PC-3 (cell line): ENCODE data around the gene SDK1. TPM values are rescaled to one million over a fixed set of nuclear protein-coding genes. Genes with fewer than 3 reads are reported as not detected.

Experiments used
- ATAC-seq: fragments of 200-7000 bp; cut with Tn5 transposase; 2 replicates; pipeline ENCODE4 v1.9.1; 2020; ENCODE audit warnings: mild to moderate bottlenecking, moderate library complexity
- BruUV-seq: library from RNA; stranded (reverse); fragments of 400-500 nt; replicated peaks from 2 replicates; lab custom pipeline; 2021; lab: Mats Ljungman, UMichigan
- CTCF ChIA-PET: fragments of 300-600 bp; sonication (Branson Sonifier 250); formaldehyde crosslinking; loops from one replicate; lab custom pipeline; 2022; ENCODE audit warnings: antibody characterized with exemption; lab: Charles Lee
- POLR2A ChIA-PET: fragments of 300-600 bp; sonication (Branson Sonifier 250); formaldehyde crosslinking; loops from one replicate; lab custom pipeline; 2022; ENCODE audit warnings: antibody characterized with exemption; ENCODE audit not compliant: unreplicated experiment; lab: Charles Lee
- DNase-seq: peaks from one replicate; pipeline ENCODE4 v3.0.0-alpha.2; 2015
- H2AFZ ChIP-seq: fragments of 300-600 bp; sonication (generic); 2 replicates; pipeline ENCODE4 v1.6.0; 2016; ENCODE audit warnings: antibody characterized with exemption, low read length
- H3F3A ChIP-seq: fragments of 300-600 bp; sonication (generic); one replicate; pipeline ENCODE4 v1.6.0; 2017; ENCODE audit warnings: antibody characterized with exemption, low read length, control low read depth, mild to moderate bottlenecking; ENCODE audit not compliant: unreplicated experiment
- H3K27ac ChIP-seq: fragments of 300-600 bp; sonication (generic); 2 replicates; pipeline ENCODE4 v1.5.1; 2016; ENCODE audit warnings: mild to moderate bottlenecking, low read length
- H3K27me3 ChIP-seq: fragments of 300-600 bp; sonication (generic); 2 replicates; pipeline ENCODE4 v1.6.1; 2016; ENCODE audit warnings: low read length, mixed read lengths
- H3K36me3 ChIP-seq: fragments of 300-600 bp; sonication (generic); 2 replicates; pipeline ENCODE4 v1.6.1; 2016; ENCODE audit warnings: low read depth, mixed run types, low read length, mixed read lengths
- H3K4me1 ChIP-seq: fragments of 300-600 bp; sonication (generic); 2 replicates; pipeline ENCODE4 v1.5.1; 2016; ENCODE audit warnings: low read length; ENCODE audit not compliant: insufficient read depth
- H3K4me2 ChIP-seq: fragments of 300-600 bp; sonication (generic); 2 replicates; pipeline ENCODE4 v1.6.0; 2016; ENCODE audit warnings: low read length
- H3K4me3 ChIP-seq: fragments of 300-600 bp; sonication (generic); 2 replicates; pipeline ENCODE4 v1.5.1; 2016; ENCODE audit warnings: mild to moderate bottlenecking, low read length, mixed read lengths
- H3K79me2 ChIP-seq: fragments of 300-600 bp; sonication (generic); 2 replicates; pipeline ENCODE4 v1.6.1; 2017; ENCODE audit warnings: low read length, mixed read lengths
- H3K9ac ChIP-seq: fragments of 300-600 bp; sonication (generic); 2 replicates; pipeline ENCODE4 v1.6.0; 2016; ENCODE audit warnings: mild to moderate bottlenecking, low read length
- H3K9me2 ChIP-seq: fragments of 300-600 bp; sonication (generic); replicated peaks from 2 replicates; pipeline ENCODE4 v1.6.1; 2016; ENCODE audit warnings: mixed run types, low read length, mixed read lengths
- H3K9me3 ChIP-seq: fragments of 300-600 bp; sonication (generic); 2 replicates; pipeline ENCODE4 v1.6.1; 2016; ENCODE audit warnings: low read length, mixed read lengths
- H4K20me1 ChIP-seq: fragments of 300-600 bp; sonication (generic); 2 replicates; pipeline ENCODE4 v1.6.1; 2016; ENCODE audit warnings: low read length, mixed read lengths
- CTCF ChIP-seq: fragments of 300-600 bp; sonication (generic); conservative IDR thresholded peaks from 2 replicates; pipeline ENCODE4 v1.5.1; 2017; ENCODE audit warnings: antibody characterized with exemption, low read depth, mild to moderate bottlenecking, low read length
- EZH2 ChIP-seq: fragments of 300-600 bp; sonication (generic); IDR thresholded peaks from one replicate; pipeline ENCODE4 v1.6.1; 2017; ENCODE audit warnings: antibody characterized with exemption, mild to moderate bottlenecking, low read length; ENCODE audit not compliant: unreplicated experiment
- EZH2phosphoT487 ChIP-seq: fragments of 300-600 bp; sonication (generic); IDR thresholded peaks from 2 replicates; pipeline ENCODE4 v1.6.1; 2018; ENCODE audit warnings: mild to moderate bottlenecking, antibody characterized with exemption, low read length, borderline replicate concordance
- intact Hi-C: fragments of 100-400 bp; cut with micrococcal nuclease; formaldehyde crosslinking; loops from 2 replicates; pipeline ENCODE4 v1.9.0; 2023
- total RNA-seq: library from RNA; depleted of rRNA; stranded (reverse); fragments of >200 nt; gene quantifications from 2 replicates; pipeline ENCODE4 v1.2.3, GENCODE V29; 2014

SDK1 gene
- total RNA-seq, 1 experiment from 2014 or later, result 2.8 TPM

- POLR2A ChIA-PET, result no interaction called here
- no TSS peak for BruUV-seq
Observed at GRCh38 chr7:3309956-3310355, 8.9 kb downstream of the SDK1 start.

DNA sequence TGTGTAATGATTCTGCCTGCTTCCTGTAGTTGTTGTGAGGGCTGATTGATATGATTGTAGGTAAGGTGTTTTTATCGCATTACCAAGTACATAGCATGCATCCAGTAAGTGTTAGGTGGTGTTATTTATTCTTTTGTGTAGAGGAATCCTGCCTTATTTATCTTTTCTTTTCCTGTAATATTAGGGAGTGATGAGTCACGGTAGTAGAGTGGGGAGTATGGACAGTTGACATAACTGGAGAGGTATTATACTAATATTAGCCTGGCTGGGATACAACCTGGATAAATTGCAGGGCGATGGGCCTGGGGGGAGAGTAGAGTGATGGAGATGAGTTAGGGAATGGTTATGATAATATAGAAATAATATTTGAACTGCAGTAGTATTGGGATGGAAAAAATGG, 9.8 kb downstream of the SDK1 start:
- DNase-seq (peak; percentile 7), ATAC-seq (peak; percentile 49; the same call in 1 of the 2 replicates)
- no TSS peak for BruUV-seq
- H3K79me2 ChIP-seq, result no peaks in the 10 kb centered on the region
- no peak overlapping the region for H3K9ac ChIP-seq
- H3F3A ChIP-seq, result no peaks in the 10 kb centered on the region
- ChIA-PET POLR2A (no interaction called here), CTCF (no interaction called here)
- no peaks in the 10 kb centered on the region for H3K4me1 ChIP-seq
- H2AFZ ChIP-seq, result no peak overlapping the region
- H3K27me3 ChIP-seq, result no peaks in the 10 kb centered on the region
- intact Hi-C loops, result no loop called here
- H3K9me3 ChIP-seq, result no peaks in the 10 kb centered on the region
- no peak overlapping the region for H3K4me3 ChIP-seq
- H3K36me3 ChIP-seq, result no peaks in the 10 kb centered on the region
- no peaks in the 10 kb centered on the region for H3K9me2 ChIP-seq
- H4K20me1 ChIP-seq, result no peaks in the 10 kb centered on the region
- H3K27ac ChIP-seq, result no peak overlapping the region
- no peak overlapping the region for H3K4me2 ChIP-seq
- no peak for TF ChIP-seq CTCF
- TF ChIP-seq EZH2phosphoT487, result no peak
- no peak for TF ChIP-seq EZH2

More at GRCh38 chr7:3309956-3310355, 8.9 kb downstream of the SDK1 start:
- no peaks in the 10 kb centered on the region for H3K9me2 ChIP-seq
- no peak for TF ChIP-seq CTCF
- no peak for TF ChIP-seq EZH2
- DNase-seq (no peak), ATAC-seq (no peak)
- no peaks in the 10 kb centered on the region for H3K9me3 ChIP-seq
- no peaks in the 10 kb centered on the region for H3K36me3 ChIP-seq
- no peaks in the 10 kb centered on the region for H4K20me1 ChIP-seq
- no peak overlapping the region for H2AFZ ChIP-seq
- CTCF ChIA-PET, result interaction anchor here (0.6 kb wide), 3 partner anchors 128 to 552 kb away, joined by 4 to 6 read pairs (median 6); no protein-coding TSS in a partner anchor
- H3K9ac ChIP-seq, result no peak overlapping the region
- no peaks in the 10 kb centered on the region for H3K27me3 ChIP-seq
- H3K4me1 ChIP-seq, result no peaks in the 10 kb centered on the region
- H3K27ac ChIP-seq, result no peak overlapping the region
- no peak overlapping the region for H3K4me3 ChIP-seq
- H3K4me2 ChIP-seq, result no peak overlapping the region
- no peaks in the 10 kb centered on the region for H3F3A ChIP-seq
- intact Hi-C loops, result loop anchor here (2.0 to 10.0 kb wide), 5 partner anchors 72 to 445 kb away; no protein-coding TSS in a partner anchor
- no peaks in the 10 kb centered on the region for H3K79me2 ChIP-seq

DNA sequence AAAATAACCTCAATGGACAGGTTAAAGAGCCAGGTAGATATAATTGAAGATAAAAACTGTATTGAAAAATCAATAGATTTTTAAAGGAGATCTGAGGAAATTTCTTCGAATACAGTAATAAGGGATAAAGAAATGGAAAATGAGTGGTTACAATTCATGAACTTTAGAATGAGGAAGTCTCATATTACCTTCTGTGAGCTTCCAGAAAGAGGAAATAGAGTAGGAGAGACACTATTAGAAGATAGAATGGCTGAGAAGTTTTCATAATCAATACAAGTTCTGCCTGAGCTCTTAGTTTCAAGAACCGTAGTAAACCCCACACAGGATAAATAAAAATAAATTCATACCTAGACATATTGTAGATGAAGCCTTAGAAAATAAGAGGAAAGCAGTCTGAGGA, 11.5 kb downstream of the SDK1 start:
- Histone ChIP-seq H3K27me3 (no peaks in the 10 kb centered on the region), H3K79me2 (no peaks in the 10 kb centered on the region), H2AFZ (no peak overlapping the region), H4K20me1 (no peaks in the 10 kb centered on the region), H3K9me2 (no peaks in the 10 kb centered on the region), H3K4me1 (no peaks in the 10 kb centered on the region), H3K9ac (no peak overlapping the region), H3K9me3 (no peaks in the 10 kb centered on the region), H3K4me2 (no peak overlapping the region), H3K27ac (no peak overlapping the region), H3K4me3 (no peak overlapping the region), H3F3A (no peaks in the 10 kb centered on the region), H3K36me3 (no peaks in the 10 kb centered on the region)
- no peak for TF ChIP-seq EZH2phosphoT487
- no peak for TF ChIP-seq CTCF
- TF ChIP-seq EZH2, result no peak
- ATAC-seq (no peak), DNase-seq (no peak)
- BruUV-seq, result no TSS peak
- intact Hi-C loops, result no loop called here
- CTCF ChIA-PET, result no interaction called here
- POLR2A ChIA-PET, result no interaction called here
